Measurements from ENCODE around the gene NMRK1.

GRCh38 chr9:75108571-75108970 is 20.6 kb upstream of the NMRK1 start:
- no peak for TF ChIP-seq CTCF (IDR thresholded peaks at IDR 0.05; ENCODE audit: extremely low read depth in 1 of 2, insufficient read depth in 1 of 2, low read depth in 1 of 2, low read length in 2 of 2)
- TF ChIP-seq MYC (IDR thresholded peaks at IDR 0.05; ENCODE audit: low read depth, low read length), result peak; percentile 60
- TF ChIP-seq POLR2AphosphoS5 (IDR thresholded peaks at IDR 0.05; ENCODE audit: insufficient read depth, low read depth, low read length), result peak; percentile 81
- TF ChIP-seq POLR2A (IDR thresholded peaks at IDR 0.05; ENCODE audit: low read depth, low read length), result peak; percentile 26
- TF ChIP-seq FOS (IDR thresholded peaks at IDR 0.05; ENCODE audit: borderline replicate concordance, insufficient read depth, low read length), result peak; percentile 82

All from endothelial cell of umbilical vein (primary cell).